Stimulated activated CD8-positive, alpha-beta memory T cell treated with anti-CD3 and anti-CD28 coated beads, Interleukin-12 subunit alpha, Interleukin-12 subunit beta, amount 100 ng/mL, for 1 hour (primary cell): ENCODE data around the gene KCNH3.

Experiments used
- DNase-seq: peaks from one replicate; pipeline ENCODE4 v3.0.0-alpha.2; 2020; ENCODE audit warnings: low read depth

The KCNH3 gene

DNA sequence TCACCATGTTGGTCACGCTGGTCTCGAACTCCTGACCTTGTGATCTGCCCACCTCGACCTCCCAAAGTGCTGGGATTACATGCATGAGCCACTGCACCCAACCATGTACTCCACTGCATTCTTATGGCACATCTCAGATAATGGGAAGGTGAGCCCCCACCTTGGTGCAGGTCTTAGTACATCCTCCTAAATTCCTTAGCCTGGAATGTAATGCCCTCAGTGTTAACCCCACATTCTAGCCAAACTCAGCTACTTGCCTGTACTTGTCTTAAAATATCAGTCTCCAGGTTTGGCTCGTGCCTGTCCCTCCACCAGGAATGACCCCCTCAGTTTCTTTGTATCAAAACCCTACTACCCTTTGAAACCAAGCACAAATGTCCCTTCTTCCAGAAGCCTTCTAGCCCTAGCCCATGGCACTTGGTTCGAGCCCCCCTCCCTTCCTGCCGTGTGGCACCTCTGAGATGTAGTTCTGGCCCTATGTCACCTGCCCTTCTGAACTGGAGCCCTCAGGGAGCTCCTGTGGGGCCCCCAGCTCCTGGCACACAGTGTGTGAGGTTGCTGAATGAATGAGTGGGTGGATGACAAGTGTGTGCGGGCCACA lies 8.4 kb downstream of the KCNH3 start:
- DNase-seq: no peak

GRCh38 chr12:49548481-49548821 lies 9.6 kb downstream of the KCNH3 start:
- no peak for DNase-seq

DNA sequence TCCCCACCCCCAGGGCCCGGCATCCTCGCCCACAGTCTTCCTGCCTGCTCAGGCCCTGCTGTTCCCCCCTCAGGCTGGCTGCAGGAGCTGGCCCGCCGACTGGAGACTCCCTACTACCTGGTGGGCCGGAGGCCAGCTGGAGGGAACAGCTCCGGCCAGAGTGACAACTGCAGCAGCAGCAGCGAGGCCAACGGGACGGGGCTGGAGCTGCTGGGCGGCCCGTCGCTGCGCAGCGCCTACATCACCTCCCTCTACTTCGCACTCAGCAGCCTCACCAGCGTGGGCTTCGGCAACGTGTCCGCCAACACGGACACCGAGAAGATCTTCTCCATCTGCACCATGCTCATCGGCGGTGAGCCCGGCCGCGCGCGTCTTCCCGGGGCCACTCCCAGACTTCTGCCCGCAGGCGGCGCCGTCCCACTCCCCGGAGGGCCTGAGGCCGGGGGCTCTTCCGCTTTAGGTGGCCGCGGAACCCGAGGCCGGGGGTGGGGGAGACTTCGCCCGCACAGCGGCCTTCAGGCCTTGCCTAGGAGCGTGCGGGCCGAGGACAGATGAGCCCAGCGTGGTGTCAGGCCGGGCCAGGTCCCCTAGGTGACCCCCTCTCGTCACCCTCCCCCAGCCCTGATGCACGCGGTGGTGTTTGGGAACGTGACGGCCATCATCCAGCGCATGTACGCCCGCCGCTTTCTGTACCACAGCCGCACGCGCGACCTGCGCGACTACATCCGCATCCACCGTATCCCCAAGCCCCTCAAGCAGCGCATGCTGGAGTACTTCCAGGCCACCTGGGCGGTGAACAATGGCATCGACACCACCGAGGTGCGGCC lies 10.2 kb downstream of the KCNH3 start:
- DNase-seq: no peak

- no peak for DNase-seq
Measured at GRCh38 chr12:49549735-49550692, 11.2 kb downstream of the KCNH3 start.

- no peak for DNase-seq
Measured at GRCh38 chr12:49550693-49551252, 11.9 kb downstream of the KCNH3 start.

DNA sequence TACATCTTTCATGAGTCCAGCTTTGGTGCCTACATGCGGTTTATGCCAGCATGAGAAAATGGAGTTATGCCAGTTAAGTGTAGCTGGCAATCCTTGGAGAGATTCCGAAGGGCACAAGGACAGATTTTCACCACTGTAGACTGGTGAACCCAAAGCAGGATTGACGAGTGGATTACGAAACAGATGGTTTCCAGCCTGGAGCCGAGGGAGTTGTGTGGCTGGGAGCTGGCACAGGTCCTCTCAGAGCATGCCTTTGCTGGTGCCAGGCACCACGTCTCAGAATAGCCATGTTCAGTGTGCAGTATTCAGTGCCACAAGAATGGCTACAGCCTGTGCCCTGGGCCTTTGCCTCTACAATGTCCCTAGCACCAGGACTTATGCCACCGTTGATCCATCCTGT lies 13.2 kb downstream of the KCNH3 start:
- no peak for DNase-seq

GRCh38 chr12:49552425-49552824 lies 13.6 kb downstream of the KCNH3 start:
- no peak for DNase-seq

DNA sequence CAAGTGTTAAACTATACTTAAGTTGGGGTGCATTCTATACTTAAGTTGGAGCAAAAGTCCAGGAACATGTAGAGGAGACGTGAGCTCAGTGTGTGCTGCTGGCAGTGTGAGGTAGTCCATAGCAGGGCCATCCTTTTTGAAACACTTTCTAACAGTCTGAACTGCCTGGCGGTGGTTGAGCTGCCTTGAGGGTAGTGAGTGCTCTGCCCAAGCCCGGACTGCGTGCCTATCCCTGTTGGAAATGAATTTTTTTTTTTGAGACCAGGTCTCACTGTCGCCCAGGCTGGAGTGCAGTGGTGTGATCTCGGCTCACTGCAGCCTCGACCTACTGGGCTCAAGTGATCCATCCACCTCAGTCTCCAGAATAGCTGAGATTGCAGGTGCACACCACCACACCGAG lies 14.1 kb downstream of the KCNH3 start:
- no peak for DNase-seq

DNA sequence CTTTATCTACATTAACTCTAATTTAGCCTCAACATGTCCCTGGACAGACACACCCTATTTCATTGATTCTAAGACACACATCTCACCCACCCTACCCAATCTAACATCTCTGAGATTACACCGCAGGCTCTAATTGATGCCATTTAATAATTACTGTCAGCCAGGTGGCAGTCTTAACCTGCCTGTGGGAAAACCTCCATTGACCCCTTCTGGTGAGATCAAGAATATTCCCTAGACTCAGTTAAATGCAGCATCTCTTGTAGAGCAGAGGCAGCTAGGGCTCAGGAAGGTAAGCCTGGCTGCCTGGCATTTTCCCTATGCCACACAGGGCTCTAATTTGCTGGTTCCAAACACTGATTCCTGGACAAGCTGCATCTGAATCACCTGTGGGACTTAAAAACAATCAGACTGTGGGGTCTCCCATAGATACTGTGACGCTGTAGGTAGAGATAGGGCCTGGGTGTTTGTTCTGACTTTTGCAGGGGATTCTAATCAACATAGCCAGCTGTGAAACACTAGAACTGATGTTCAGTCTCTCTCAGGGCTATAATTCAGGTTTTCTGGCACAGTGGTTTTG lies 14.8 kb downstream of the KCNH3 start:
- no peak for DNase-seq

GRCh38 chr12:49554266-49554665 lies 15.4 kb downstream of the KCNH3 start:
- DNase-seq: no peak

DNA sequence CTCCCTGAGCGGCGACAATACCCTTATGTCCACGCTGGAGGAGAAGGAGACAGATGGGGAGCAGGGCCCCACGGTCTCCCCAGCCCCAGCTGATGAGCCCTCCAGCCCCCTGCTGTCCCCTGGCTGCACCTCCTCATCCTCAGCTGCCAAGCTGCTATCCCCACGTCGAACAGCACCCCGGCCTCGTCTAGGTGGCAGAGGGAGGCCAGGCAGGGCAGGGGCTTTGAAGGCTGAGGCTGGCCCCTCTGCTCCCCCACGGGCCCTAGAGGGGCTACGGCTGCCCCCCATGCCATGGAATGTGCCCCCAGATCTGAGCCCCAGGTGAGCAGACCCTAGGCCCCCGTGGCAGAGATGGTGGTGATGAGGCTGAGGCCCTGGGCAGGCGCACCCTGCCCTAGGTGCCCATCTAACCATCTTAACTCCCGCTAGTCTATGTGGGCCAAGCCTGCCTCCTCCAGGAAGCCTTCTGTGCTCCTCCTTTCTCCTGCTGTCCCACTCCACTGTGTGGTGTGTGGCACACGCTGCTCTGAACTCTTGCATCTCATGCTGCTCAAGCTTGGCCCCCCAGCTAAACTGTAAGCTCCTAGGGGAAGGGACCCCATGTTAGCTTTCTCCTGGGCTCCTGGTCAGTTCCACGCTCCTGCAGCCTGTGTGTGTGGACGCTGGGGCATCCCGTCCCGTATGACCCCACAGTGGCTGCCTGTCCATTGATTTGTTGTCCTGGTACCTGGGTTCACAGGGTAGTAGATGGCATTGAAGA lies 17.0 kb downstream of the KCNH3 start:
- no peak for DNase-seq

GRCh38 chr12:49556391-49557186 lies 17.8 kb downstream of the KCNH3 start:
- no peak for DNase-seq

GRCh38 chr12:49557187-49557916 lies 18.5 kb downstream of the KCNH3 start:
- no peak for DNase-seq

DNA sequence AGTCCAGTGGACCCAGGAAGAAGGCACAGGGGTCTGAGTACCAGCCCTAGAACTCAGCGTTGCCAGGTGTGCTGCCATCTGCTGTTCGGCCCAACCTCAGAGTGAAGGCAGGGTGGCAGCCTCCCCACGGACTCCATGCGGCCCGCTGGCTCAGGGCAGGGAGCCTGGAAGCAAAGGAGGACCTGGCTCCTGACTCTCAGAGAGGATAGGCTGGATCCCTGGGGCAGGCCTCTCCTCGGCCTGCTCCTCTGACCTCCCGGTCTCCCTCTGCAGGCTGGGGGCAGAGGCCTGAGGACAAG lies 19.0 kb downstream of the KCNH3 start:
- DNase-seq: no peak

GRCh38 chr12:49558526-49558925 lies 19.7 kb downstream of the KCNH3 start:
- no peak for DNase-seq

GRCh38 chr12:49559011-49559675 lies 20.3 kb downstream of the KCNH3 start:
- no peak for DNase-seq

DNA sequence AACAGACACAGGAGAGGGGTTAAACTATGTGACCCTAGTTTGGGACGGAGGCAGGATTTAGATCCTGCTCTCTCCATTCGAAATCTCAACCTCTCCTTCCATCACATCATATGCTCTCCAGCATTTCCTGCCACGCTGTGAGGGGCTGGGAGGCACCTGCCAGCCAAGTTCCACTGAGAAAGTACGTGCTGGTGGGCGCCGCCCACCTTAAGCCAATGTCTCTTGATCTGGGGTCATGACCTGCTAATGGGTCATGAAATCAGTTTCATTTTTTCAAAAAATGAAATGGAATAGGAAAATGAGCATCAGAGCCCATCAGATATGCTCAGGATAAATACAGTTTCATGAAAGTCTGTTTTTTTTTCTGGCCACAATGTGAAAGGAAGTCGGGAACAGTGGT lies 21.9 kb downstream of the KCNH3 start:
- DNase-seq: no peak

DNA sequence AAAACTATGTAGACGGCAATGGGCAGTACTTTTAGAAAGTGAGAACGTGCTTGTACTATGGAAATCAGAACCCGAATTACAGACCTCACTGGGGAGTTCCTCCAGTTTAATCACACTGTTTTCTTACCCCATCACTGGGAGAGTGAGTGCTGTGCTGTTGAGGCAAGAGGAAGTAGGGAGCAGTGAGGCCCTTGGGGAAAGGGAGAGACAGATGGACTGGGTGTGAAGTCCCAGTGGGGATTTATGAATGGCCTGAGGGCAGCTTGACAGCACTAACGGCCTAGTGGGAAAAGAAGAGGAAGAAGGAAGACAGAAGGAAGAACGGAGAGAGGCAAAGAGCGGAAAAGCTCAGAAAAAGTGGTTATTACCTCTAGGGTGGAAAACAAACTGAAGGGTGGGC lies 23.4 kb downstream of the KCNH3 start:
- DNase-seq: no peak

GRCh38 chr12:49562831-49563230 lies 24.0 kb downstream of the KCNH3 start:
- no peak for DNase-seq
